ENCODE data around the gene CPED1.

- TF ChIP-seq CTCF (IDR thresholded peaks at IDR 0.05) (no peak), POLR2A (IDR thresholded peaks at IDR 0.05) (no peak)
Observed at GRCh38 chr7:121158665-121159064, 170.2 kb downstream of the CPED1 start.
